OCI-LY7 (cell line): ENCODE data around the gene SDCCAG8.

Experiments used
- CTCF ChIP-seq: fragments of 200-600 bp; sonication (generic); conservative IDR thresholded peaks from 2 replicates; pipeline ENCODE4 v1.5.1; 2014; ENCODE audit warnings: mild to moderate bottlenecking, antibody characterized with exemption, low read length, moderate library complexity, mixed read lengths
- EZH2phosphoT487 ChIP-seq: fragments of 200-600 bp; sonication (generic); IDR thresholded peaks from 2 replicates; pipeline ENCODE4 v1.6.1; 2018; ENCODE audit warnings: low read depth, borderline replicate concordance, mild to moderate bottlenecking, mixed run types, antibody characterized with exemption, low read length, moderate library complexity, mixed read lengths

GRCh38 chr1:243487036-243487648, 231.3 kb downstream of the SDCCAG8 start:
- no peak for TF ChIP-seq EZH2phosphoT487
- no peak for TF ChIP-seq CTCF
